Stimulated activated CD8-positive, alpha-beta memory T cell treated with anti-CD3 and anti-CD28 coated beads, Interleukin-15, amount 100 ng/mL, for 24 hours (primary cell): ENCODE data around the gene AP3D1.
"Not testable (repeated sequence)": the region's sequence is repeated elsewhere in the genome, so short reads cannot be mapped to it uniquely, and the experiment has no call there.

ENCODE experiments used
- DNase-seq: peaks from one replicate; pipeline ENCODE4 v3.0.0-alpha.2; 2020; ENCODE audit warnings: low read depth

Gene AP3D1

GRCh38 chr19:2151339-2152229 is at the start of gene AP3D1:
AP3D1 (minus strand) TSS chr19:2151566; CDS start chr19:2151334, 232 bp downstream.
- DNase-seq: peak; percentile 99

- not testable (repeated sequence) for DNase-seq
Measured at GRCh38 chr19:2200624-2201294, 49.4 kb upstream of the AP3D1 start.

- DNase-seq: no peak
Measured at GRCh38 chr19:2199861-2200623, 48.7 kb upstream of the AP3D1 start.

- no peak for DNase-seq
Measured at GRCh38 chr19:2199215-2199614, 47.8 kb upstream of the AP3D1 start.

- DNase-seq: no peak
Measured at GRCh38 chr19:2198317-2198716, 47.0 kb upstream of the AP3D1 start.

GRCh38 chr19:2197270-2197669 is 45.9 kb upstream of the AP3D1 start:
- no peak for DNase-seq

GRCh38 chr19:2195914-2196313 is 44.5 kb upstream of the AP3D1 start:
- DNase-seq: no peak

GRCh38 chr19:2195361-2195760 is 44.0 kb upstream of the AP3D1 start:
- DNase-seq: no peak

- no peak for DNase-seq
Measured at GRCh38 chr19:2194513-2195078, 43.2 kb upstream of the AP3D1 start.

- no peak for DNase-seq
Measured at GRCh38 chr19:2193807-2194206, 42.4 kb upstream of the AP3D1 start.

GRCh38 chr19:2192862-2193261 is 41.5 kb upstream of the AP3D1 start:
- DNase-seq: no peak

- DNase-seq: no peak
Measured at GRCh38 chr19:2191456-2192310, 40.3 kb upstream of the AP3D1 start.

- no peak for DNase-seq
Measured at GRCh38 chr19:2190848-2191455, 39.6 kb upstream of the AP3D1 start.

- no peak for DNase-seq
Measured at GRCh38 chr19:2189880-2190279, 38.5 kb upstream of the AP3D1 start.

- no peak for DNase-seq
Measured at GRCh38 chr19:2188708-2189385, 37.5 kb upstream of the AP3D1 start.

- DNase-seq: no peak
Measured at GRCh38 chr19:2187159-2187558, 35.8 kb upstream of the AP3D1 start.

GRCh38 chr19:2186071-2186846 is 34.9 kb upstream of the AP3D1 start:
- DNase-seq: no peak

- no peak for DNase-seq
Measured at GRCh38 chr19:2185734-2186070, 34.3 kb upstream of the AP3D1 start.

- DNase-seq: no peak
Measured at GRCh38 chr19:2184422-2184975, 33.1 kb upstream of the AP3D1 start.
